Midbrain (tissue), 1 donor: ENCODE results near the gene DIP2C.
"Not testable (repeated sequence)": the region's sequence is repeated elsewhere in the genome, so short reads cannot be mapped to it uniquely, and the experiment has no call there.

Experiments used
- DNase-seq: peaks from one replicate; lab custom pipeline; 2025; lab: John Stamatoyannopoulos, UW

Gene DIP2C

GRCh38 chr10:697097-697875 is 7.8 kb upstream of the DIP2C start:
- no peak for DNase-seq

- no peak for DNase-seq
Observed at GRCh38 chr10:695396-695795, 5.9 kb upstream of the DIP2C start.

GRCh38 chr10:693506-693905 is 4.0 kb upstream of the DIP2C start:
- no peak for DNase-seq

GRCh38 chr10:692682-693351 is 3.3 kb upstream of the DIP2C start:
- DNase-seq, result no peak

GRCh38 chr10:691216-691615 is 1.7 kb upstream of the DIP2C start:
- DNase-seq, result no peak

- DNase-seq, result no peak
Observed at GRCh38 chr10:690372-691161, 1.1 kb upstream of the DIP2C start.

GRCh38 chr10:689121-689451 is 382 bp downstream of the DIP2C start:
- DNase-seq, result no peak

- DNase-seq, result peak; percentile 68
Observed at GRCh38 chr10:688312-689120, 952 bp downstream of the DIP2C start.

- no peak for DNase-seq
Observed at GRCh38 chr10:687583-688311, 1.7 kb downstream of the DIP2C start.

GRCh38 chr10:686155-686931 is 3.1 kb downstream of the DIP2C start:
- DNase-seq, result no peak

GRCh38 chr10:685613-686012 is 3.9 kb downstream of the DIP2C start:
- DNase-seq, result no peak

- no peak for DNase-seq
Observed at GRCh38 chr10:683448-684071, 5.9 kb downstream of the DIP2C start.

- no peak for DNase-seq
Observed at GRCh38 chr10:682931-683447, 6.5 kb downstream of the DIP2C start.

GRCh38 chr10:681670-682318 is 7.7 kb downstream of the DIP2C start:
- DNase-seq, result no peak

- DNase-seq, result no peak
Observed at GRCh38 chr10:680745-681144, 8.7 kb downstream of the DIP2C start.

GRCh38 chr10:680146-680545 is 9.3 kb downstream of the DIP2C start:
- no peak for DNase-seq

GRCh38 chr10:679556-679955 is 9.9 kb downstream of the DIP2C start:
- DNase-seq, result no peak

GRCh38 chr10:678662-679005 is 10.8 kb downstream of the DIP2C start:
- DNase-seq, result not testable (repeated sequence)
